ENCODE results near the gene GABRR2.
A peak's percentile ranks its signal among the peaks of the same experiment; 100 is the strongest.
"Not testable (repeated sequence)": the region's sequence is repeated elsewhere in the genome, so short reads cannot be mapped to it uniquely, and the experiment has no call there.

The GABRR2 gene

GRCh38 chr6:89323511-89323971, 8.4 kb upstream of the GABRR2 start:
- DNase-seq: no peak

GRCh38 chr6:89321131-89321970, 6.3 kb upstream of the GABRR2 start:
- no peak for DNase-seq

- no peak for DNase-seq
These were observed 5.0 kb upstream of the GABRR2 start for GRCh38 chr6:89320012-89320559.

GRCh38 chr6:89317067-89317466, 2.0 kb upstream of the GABRR2 start:
- no peak for DNase-seq

GRCh38 chr6:89314692-89315091, 407 bp downstream of the GABRR2 start:
- no peak for DNase-seq

GRCh38 chr6:89313006-89313405, 2.1 kb downstream of the GABRR2 start:
- DNase-seq: no peak

- DNase-seq: no peak
These were observed 3.1 kb downstream of the GABRR2 start for GRCh38 chr6:89311853-89312531.

- no peak for DNase-seq
These were observed 3.6 kb downstream of the GABRR2 start for GRCh38 chr6:89311530-89311852.

GRCh38 chr6:89310929-89311328, 4.2 kb downstream of the GABRR2 start:
- no peak for DNase-seq

GRCh38 chr6:89308525-89309395, 6.3 kb downstream of the GABRR2 start:
- no peak for DNase-seq

- DNase-seq: not testable (repeated sequence)
These were observed 10.6 kb downstream of the GABRR2 start for GRCh38 chr6:89304517-89304916.

- DNase-seq: no peak
These were observed 12.2 kb downstream of the GABRR2 start for GRCh38 chr6:89302936-89303335.

GRCh38 chr6:89302195-89302770, 12.8 kb downstream of the GABRR2 start:
- no peak for DNase-seq

GRCh38 chr6:89301586-89302194, 13.4 kb downstream of the GABRR2 start:
- no peak for DNase-seq

- DNase-seq: no peak
These were observed 15.6 kb downstream of the GABRR2 start for GRCh38 chr6:89299466-89299850.

GRCh38 chr6:89298680-89299465, 16.2 kb downstream of the GABRR2 start:
- peak in 1 of 2 experiments; percentile 29 for DNase-seq

GRCh38 chr6:89297695-89298351, 17.3 kb downstream of the GABRR2 start:
- peak; percentile 77 to 81 for DNase-seq

- no peak for DNase-seq
These were observed 19.1 kb downstream of the GABRR2 start for GRCh38 chr6:89295981-89296380.

- not testable (repeated sequence) for DNase-seq
These were observed 20.0 kb downstream of the GABRR2 start for GRCh38 chr6:89295116-89295515.

GRCh38 chr6:89291256-89291819, 23.8 kb downstream of the GABRR2 start:
- peak in 1 of 2 experiments; percentile 11 for DNase-seq

Measured in activated T-cell treated with anti-CD3 and anti-CD28 coated beads, Interleukin-2, amount 50 U/mL, for 48 hours (primary cell).